Activated T-cell treated with anti-CD3 and anti-CD28 coated beads for 24 hours (primary cell): ENCODE results near the gene PXDN.
"Not testable (repeated sequence)": the region's sequence is repeated elsewhere in the genome, so short reads cannot be mapped to it uniquely, and the experiment has no call there.

Experiments
- DNase-seq: peaks from one replicate; pipeline ENCODE4 v3.0.0-alpha.2; 2020; ENCODE audit warnings: low read depth

The PXDN gene, protein sequence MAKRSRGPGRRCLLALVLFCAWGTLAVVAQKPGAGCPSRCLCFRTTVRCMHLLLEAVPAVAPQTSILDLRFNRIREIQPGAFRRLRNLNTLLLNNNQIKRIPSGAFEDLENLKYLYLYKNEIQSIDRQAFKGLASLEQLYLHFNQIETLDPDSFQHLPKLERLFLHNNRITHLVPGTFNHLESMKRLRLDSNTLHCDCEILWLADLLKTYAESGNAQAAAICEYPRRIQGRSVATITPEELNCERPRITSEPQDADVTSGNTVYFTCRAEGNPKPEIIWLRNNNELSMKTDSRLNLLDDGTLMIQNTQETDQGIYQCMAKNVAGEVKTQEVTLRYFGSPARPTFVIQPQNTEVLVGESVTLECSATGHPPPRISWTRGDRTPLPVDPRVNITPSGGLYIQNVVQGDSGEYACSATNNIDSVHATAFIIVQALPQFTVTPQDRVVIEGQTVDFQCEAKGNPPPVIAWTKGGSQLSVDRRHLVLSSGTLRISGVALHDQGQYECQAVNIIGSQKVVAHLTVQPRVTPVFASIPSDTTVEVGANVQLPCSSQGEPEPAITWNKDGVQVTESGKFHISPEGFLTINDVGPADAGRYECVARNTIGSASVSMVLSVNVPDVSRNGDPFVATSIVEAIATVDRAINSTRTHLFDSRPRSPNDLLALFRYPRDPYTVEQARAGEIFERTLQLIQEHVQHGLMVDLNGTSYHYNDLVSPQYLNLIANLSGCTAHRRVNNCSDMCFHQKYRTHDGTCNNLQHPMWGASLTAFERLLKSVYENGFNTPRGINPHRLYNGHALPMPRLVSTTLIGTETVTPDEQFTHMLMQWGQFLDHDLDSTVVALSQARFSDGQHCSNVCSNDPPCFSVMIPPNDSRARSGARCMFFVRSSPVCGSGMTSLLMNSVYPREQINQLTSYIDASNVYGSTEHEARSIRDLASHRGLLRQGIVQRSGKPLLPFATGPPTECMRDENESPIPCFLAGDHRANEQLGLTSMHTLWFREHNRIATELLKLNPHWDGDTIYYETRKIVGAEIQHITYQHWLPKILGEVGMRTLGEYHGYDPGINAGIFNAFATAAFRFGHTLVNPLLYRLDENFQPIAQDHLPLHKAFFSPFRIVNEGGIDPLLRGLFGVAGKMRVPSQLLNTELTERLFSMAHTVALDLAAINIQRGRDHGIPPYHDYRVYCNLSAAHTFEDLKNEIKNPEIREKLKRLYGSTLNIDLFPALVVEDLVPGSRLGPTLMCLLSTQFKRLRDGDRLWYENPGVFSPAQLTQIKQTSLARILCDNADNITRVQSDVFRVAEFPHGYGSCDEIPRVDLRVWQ (N-terminal part only)

DNA sequence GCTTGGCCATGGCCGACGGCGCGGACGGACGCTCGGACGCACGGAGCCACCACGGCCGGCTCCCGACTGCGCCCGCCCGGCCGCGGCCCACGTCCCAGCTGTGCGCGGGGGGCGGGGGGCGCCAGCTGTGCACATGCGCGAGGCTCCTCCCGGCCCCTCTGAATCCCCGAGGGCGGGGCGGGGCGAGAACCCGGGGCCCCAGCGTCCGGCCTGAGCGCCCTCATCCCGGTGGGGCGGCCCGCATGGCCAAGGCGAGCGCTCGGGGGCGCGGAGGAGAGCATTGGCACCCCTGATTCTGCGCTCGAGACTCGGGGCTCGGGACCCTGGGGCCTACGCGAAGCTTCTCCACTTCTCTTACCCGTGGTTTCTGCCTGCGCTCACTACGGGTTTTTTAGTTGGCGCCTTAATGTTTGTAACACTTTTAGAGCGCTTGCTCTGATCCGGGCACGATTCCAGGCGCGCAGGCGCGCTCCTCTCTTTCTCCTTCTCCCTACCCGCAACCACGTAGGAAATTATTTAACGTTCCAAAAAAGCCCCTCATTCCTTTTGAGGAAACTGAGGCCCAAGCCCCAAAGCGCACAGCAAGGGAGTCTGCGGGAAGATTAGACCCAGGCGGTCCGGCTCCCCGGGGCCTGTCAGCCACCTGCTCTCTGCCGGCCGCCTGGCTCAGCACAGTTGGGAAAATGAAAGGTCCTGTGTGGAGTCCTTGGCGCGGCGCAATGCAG, at the start of gene PXDN:
TSS of gene PXDN (minus strand) at position 70 of the 725 bp plus-strand sequence. CDS start at position 10, 60 bp downstream.
- no peak for DNase-seq

DNA sequence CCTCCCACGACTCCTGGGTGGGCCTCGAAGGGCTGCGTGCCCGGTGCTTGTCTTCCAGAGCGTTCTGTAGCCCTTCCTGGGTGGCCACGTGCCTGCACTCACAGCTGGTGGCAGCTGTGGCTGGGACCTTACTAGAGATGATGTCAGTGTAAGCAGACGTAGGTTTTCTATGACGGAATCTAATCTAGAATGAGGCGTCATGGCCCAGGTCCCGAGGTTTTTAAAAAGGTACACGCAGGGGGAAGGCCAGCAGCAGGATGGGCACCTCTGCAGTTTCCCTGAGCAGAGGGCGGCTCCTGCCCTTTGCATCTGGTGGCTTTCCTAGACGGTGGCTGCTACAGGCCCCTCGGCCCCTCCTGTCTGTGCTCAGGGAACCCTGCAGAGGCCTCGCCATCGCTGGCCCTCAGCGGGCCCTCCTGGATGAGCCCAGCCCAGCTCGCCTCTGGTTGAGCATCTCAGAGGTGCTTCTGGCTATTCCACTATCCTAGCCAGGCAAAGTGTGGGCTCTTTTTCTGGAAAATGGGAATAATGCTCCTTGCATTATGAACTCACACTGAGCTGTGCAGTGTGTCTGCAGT, 49.6 kb upstream of the PXDN start:
- no peak for DNase-seq

DNA sequence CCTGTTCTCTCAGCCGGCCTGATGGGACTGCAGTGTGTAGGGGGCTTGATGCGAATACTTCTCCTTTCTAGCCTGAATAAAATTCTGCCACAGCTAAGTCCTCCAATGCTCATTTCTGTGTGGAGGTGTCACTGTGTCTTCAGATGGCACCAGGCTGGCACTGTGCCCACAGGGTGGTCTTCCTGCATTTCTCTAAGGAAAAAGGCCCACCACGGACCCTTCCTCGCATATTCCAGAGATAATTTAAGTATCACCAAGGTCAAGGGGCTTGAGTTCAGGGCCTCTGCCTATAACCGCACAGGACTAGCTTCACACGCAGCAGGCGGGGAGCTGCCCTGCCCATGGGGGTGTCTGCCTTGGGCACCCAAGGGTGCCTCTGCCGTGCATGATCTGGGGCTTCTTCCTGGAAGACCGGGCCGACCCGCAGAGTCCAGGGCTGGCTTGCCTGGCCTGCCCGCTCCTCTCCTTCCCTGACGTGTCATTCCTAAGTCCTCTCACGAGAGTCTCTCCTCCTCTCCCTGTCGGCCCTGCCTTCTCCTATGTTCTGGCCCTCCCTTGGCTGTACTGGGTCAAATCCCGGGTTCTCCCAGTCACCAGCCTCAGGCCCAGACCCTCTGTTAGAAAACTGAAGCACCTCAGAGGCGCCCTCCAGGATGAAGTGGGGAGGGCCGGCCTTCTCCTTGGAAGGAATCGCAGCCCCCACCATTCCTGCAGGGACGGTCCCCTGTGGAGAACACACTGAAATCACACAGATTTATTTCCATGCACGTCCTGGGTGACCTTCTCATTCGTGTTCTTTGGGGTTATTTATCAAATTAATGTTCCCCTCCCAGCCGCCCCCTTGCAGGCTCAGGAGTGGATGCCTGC, 48.9 kb upstream of the PXDN start:
- DNase-seq, result no peak

DNA sequence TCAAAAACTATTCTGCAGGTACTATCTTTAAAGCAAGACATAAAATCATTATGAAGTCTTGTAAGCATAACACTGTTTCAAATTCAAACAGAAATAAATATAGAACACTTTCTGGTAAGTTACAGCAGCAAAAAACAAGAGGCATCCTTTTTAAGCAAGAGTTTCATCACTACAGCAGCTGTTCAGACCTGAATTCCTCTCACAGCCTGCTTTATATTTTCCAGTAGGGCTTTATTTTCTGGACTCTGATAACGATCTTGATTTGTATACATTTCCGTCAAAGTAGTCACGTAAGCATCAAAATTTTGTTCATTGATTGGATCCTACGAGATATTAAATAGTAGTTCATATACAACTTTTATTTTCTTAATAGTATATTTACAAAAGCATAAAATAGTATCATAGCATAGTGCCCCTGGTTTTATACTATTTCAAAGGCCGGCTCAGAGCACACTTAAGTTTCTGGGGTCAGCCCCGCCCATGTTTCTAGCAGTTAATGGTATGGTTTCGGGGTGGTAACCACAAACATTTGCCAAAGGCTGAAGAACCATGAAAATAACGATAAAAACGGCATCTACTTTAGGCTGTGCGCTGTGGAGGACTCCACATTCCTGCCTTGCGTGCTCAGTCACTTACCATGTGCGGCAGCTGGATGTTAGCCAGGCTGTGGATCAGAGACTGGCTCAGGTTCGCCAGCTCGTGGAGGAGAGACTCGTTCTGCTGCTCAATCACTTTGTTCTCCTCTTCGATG, 47.5 kb upstream of the PXDN start:
- DNase-seq, result no peak

DNA sequence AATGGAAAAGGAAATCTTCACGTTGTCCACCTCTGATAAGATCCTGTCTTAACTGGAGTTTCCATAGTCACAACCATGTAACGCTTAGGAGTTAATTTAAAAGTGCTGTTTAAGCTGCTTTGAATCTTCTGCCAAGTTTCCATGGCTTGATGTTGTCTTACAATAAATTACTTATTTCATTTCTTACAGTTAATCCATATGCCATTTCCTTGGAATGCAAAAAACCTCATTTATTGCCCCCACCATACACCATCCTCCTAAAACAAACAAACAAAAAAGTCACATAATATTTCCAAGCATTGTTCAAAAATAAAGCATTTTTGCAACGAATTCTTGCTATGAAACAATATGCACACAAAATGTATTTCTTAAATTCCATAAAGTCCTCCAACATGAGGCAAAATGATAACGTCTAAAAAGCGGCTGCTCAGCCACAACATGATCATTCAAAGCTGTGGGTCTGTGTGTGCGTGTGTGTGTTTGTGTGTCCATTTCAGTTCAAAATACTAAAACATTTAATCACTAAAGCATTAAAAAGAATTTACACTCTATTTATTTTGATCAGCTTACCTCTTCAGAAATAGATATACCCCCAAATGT, 46.8 kb upstream of the PXDN start:
- DNase-seq, result no peak

GRCh38 chr2:1790473-1790872, 46.2 kb upstream of the PXDN start:
- DNase-seq, result no peak

- no peak for DNase-seq
Measured at GRCh38 chr2:1789610-1790009, 45.3 kb upstream of the PXDN start.

DNA sequence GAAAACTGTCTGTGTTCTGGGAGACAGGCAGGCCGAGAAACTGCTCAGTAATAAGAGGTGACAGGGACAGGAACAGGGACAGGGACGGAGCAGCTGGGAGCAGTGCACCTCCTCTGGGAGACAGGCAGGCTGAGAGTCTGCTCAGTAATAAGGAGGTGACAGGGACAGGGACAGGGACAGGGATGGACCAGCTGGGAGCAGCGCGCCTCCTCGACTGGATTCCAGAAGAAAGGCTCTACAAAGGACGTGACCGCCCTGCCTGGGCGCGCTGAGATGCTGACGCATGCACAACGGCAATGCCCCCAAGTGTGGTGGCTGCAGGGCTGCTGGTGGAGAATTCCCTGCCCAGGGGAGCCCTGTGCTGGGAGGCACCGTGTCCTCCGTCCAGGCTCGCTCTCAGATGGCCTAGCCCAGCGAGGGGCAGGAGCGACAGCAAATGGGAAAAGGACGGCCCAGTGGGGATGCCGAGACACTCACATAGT, 44.2 kb upstream of the PXDN start:
- no peak for DNase-seq

DNA sequence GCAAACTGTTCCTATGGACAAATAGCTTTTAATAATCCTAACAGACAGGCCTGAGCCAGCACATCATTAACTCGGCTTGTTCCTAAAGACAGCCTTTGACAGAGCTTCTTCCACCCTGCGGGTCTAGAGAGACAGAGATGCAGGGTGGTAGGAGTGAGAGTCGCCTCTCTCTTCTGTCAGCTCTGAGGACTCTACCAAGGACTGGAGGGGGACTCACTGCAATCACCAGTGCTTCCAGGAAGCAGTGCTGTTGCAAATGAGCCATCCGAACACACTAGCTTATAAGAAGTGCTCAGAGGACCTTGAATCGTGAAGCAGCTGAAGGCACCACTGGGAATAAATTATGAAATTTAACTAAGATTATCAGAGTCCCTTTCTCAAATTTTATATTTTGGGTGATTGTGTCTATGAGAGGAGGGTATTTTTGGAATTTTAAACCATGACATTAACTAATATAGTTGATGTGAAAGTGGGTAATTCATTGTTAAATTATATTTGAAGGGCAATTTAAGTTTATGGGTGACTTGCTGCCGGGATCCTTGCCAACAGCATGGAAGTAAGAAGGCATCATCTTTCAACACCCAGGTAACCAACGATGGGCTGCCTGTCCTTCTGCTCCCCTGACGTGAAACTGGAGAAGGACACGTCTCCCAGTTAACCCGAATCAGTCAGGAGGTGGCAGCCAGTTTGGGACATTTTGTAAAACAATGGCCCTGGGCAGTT, 43.6 kb upstream of the PXDN start:
- no peak for DNase-seq

DNA sequence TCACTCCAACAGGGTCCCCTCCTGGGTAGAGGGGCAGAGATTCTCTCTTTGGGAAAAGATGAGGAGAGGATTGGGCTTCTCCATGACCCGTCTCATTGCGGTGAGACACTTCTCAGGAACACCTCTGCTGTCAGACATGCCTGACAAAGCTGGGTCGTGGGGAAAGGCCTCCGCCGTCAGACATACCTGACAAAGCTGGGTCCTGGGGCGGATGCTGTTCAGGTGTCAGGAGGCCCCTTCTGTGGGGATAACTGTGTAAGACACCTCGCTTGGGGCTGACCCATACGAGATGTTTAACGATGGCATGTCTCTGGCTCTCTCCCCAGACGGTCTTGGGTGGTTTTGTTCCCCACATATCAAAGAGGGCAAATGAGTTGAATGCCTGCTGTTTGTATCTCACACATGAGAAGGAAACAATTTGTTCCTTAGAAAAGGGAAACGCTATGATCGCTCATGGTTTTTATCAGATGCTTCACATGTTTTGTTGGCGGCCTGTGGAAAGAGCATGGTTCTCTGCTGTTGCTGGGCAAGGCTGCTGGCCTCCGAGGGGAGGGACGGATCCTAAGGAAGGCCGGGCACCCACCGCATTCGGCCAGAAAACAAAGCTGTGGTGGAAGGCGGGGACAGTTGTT, 40.8 kb upstream of the PXDN start:
- no peak for DNase-seq

- DNase-seq, result no peak
Measured at GRCh38 chr2:1784087-1784486, 39.8 kb upstream of the PXDN start.

DNA sequence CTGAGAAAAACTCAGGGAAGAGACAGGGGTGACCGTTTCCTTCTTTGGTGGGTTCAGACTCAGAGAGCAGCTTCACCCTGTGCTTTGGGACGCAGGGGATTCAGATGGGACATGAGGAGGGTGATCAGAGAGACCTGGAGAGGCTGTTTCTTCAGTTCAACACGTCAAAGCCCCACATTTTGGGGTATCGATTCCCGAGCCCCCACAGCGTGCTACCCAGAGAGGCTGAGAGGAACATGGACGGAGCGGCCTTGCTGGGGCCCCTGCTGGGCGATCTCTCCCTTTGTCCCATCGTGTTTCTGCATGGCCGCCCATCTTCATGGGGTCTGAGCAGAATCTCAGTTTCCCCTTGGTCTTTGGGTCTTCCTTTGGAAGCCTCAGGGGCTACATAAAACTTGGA, 38.2 kb upstream of the PXDN start:
- DNase-seq, result no peak

DNA sequence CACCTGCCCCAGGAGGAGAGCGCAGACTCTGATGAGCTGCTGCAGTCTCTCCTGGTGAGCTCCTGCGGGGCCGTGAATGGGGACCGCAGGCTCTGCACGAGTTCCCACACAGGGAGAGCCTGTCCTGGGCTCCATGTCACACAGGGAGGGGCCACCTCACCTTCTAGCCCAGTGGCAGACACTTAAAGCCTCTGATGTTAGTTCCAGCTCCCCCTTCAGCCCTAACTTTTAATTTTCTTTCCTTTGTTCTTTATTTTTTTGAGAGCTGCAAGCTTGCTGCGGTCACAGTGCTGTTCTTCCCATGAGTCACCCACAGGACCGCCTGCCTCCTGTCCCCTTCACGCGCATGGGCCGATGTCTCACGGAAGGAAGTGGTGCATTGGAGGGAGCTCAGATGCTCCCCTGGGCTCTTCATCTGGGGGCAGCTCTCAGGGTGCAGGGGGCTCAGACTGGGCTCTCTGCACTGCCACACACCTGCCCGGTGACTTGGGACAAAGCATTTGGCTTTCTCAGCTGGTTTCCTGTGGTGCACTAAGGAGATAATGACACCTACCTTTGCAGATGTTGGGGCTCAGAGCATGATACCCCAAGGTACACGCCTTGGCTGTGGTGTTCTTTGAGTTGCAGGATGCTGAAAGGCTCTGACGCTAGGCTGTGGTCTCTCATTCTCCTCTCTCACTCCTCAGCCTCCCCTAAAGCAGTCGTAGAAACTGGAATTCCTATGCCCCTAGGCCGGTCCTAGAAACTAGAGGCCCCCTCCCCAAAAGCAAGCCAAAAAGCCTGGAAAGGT, 37.2 kb upstream of the PXDN start:
- peak; percentile 19 for DNase-seq

DNA sequence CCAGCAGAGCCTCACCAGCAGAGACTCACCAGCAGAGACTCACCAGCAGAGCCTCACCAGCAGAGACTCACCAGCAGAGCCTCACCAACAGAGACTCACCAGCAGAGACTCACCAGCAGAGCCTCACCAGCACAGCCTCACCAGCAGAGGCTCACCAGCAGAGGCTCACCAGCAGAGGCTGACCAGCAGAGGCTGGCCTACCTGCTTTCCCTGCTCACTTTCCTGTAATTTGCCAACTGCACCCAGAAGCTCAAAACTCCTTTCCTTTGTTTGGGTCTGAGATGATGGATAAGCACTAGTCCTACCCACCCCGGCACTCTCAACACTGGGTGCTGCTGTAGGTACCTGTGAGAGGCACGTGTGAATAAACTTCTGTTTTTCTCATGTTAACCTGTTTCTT, 36.4 kb upstream of the PXDN start:
- no peak for DNase-seq

GRCh38 chr2:1780054-1780453, 35.7 kb upstream of the PXDN start:
- not testable (repeated sequence) for DNase-seq

DNA sequence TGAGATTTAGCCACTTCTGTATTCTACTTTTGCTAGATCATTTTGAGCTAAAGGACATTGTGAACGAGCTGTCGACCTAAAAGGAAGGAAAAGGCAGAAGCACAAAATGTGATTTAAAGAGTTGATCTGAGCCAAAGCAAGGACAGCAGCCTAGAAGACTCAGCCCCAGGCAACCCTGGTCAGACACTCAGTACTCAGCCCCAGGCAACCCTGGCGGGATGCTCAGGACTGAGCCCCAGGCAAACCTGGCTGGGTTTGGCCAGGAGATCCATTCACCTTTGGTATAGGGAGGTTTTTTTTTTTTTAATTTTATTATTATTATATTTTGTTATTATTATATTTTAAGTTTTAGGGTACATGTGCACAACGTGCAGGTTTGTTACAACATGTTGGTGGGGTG, 34.3 kb upstream of the PXDN start:
- DNase-seq, result no peak

GRCh38 chr2:1777781-1778180, 33.5 kb upstream of the PXDN start:
- no peak for DNase-seq
